ENCODE results near the gene F2. TPM values are rescaled to one million over a fixed set of nuclear protein-coding genes. Genes with fewer than 3 reads are reported as not detected.
"Not testable (repeated sequence)": the region's sequence is repeated elsewhere in the genome, so short reads cannot be mapped to it uniquely, and the experiment has no call there.

The F2 gene
- polyA plus RNA-seq, 1 donor: not detected

- no peak for DNase-seq
Measured at GRCh38 chr11:46686886-46687795, 31.9 kb upstream of the F2 start.

DNA sequence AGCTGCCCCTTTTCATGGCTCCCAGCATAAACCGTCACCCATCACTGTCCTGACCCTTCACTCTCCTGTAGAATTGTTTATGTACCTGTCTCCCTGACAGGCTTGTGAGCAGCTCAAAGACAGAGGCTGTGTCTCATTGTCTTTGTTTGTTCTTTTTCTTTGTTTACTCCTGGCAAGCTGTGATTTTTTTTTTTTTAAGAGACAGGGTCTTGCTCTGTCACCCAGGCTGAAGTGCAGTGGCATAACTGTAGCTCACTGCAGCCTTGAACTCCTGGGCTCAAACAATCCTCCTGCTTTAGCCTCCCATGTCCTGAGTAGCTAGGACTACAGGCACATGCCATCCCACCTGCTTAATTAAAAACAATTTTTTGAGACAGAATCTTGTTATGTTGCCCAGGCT lies 28.3 kb upstream of the F2 start:
- no peak for DNase-seq

DNA sequence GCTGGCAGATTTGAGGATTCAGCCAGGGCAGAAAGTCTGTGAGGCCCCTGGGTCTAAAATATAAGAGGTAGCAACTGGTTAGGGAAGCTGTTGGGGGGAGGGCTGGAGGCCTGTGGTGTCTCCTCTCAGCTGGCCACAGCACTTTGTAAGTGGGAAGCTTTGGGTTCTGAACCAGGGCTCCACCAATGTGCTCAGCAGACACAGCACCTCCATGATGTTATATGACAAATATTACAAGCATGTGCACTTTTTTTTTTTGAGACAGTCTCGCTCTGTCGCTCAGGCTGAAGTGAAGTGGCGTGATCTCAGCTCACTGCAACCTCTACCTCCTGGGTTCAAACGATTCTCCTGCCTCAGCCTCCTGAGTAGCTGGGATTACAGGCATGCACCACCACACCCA lies 26.6 kb upstream of the F2 start:
- DNase-seq: no peak

GRCh38 chr11:46693597-46694012 lies 25.4 kb upstream of the F2 start:
- no peak for DNase-seq

DNA sequence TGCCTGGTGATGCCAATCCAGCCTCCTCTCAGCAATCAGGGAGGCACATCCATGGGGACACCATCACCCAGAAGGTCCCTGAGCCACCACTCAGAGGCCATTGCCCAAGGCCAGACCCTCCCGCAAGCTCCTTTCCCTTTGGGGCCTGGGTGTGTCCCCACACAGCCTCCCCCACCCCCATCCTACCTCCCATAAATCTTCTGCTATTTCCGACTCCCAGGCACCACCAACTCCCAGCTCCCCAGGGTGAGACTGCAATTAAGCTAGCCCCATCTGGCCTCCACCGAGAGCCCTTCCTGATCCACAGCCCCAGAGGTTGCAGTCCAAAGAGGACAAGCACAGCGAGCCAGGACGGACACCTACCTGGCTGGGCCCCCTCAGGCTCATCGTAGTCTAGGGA lies 24.9 kb upstream of the F2 start:
- no peak for DNase-seq

DNA sequence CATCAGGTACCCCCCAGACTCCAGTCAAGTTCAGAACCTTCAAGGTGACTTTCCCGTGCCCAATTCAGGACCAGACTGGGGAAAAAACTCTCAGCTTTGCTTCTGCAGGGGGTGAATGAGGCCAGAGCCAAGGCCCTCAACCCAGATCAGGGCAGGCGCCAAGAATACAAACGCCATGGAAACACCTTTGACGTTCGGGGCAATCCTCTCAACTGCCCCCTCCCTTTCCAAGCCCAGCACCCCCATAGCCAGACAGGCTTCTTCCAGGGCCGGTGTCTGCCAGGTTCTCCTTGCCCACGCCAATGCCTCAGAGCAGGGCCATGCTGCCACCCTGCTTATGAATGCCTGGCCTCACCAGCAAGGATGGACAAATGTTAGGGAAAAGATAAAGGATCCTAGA lies 24.4 kb upstream of the F2 start:
- no peak for DNase-seq

GRCh38 chr11:46695345-46696211 lies 23.4 kb upstream of the F2 start:
- no peak for DNase-seq

DNA sequence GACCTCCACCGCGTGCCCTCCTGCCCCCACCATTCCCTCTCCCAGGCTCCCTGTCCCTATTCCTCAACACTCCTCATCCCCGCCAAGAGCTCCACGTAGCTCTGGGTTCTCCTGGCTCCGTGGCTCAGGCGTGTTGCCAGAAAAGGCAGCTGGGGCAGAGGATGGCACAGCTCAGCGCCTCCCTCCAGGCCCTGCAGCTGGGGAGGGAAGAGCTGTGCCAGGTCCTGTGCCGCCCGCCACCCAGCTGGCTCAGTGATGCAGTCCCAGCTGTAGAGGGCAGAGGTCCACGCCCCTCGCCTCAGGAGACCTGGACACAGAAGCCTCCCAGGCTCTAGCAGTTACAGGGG lies 22.8 kb upstream of the F2 start:
- DNase-seq: peak; percentile 46

DNA sequence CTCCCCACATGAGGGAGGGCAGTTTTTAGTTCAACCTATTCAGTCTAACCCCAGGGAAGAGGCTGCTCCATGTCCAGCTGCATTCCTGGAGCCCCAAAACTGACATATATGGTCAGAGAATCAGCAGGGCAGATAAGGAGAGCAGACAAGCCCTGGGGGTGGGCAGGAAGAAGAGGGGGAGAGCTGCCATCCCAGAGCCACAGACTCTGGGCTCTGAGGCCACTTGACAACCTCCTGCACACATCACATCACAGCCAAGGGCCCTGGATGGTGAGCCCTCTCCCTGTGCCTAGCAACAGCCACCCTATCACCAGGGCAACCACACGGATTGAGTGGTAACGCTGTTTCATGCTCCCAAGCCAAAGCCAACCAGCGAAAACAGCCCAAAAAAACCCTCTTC lies 21.7 kb upstream of the F2 start:
- DNase-seq: no peak

GRCh38 chr11:46697723-46698122 lies 21.3 kb upstream of the F2 start:
- DNase-seq: no peak

GRCh38 chr11:46698597-46698996 lies 20.4 kb upstream of the F2 start:
- no peak for DNase-seq

DNA sequence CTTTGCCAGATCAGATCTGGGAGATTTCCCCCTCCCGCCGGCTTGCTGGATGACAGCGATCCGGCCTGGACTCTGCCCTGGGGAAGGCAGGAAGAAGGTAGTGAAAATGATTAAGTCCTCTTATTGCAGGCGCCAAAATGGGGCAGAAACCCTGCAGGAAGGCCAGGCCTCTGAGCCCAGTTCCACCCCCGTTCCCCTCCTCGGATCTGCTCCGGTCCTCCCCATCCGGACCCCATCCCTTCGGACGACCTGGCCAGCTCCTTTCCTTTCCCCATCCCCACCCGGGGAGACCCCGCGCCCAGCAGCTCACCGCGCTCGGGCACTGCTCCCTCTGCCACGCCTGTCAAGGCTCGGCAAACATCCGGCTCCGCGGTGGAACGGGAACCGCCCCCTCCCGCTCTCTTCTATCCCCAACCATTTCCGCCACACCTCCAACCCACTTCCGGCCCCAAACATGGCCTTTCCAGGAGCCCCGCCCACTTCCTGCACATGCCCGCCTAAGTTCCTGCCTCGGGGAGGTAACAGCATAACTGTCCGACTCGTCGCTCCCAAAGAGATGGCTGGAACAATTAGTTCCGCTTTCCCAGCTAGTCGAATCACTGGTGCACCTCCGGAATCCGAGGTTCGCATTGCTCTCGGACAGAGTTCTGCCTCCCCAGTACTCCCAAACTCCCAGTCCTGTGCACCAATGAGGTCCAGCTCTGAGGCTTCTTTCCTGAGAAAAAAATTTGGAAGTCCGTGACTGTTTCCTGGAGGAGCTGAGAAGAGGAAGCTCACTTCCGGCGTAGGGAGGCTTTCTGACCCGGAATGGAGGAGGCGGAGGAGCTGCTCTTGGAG lies 18.6 kb upstream of the F2 start, which contains the start of the genes ARHGAP1 and ZNF408:
TSS of gene ARHGAP1 (minus strand) at position 379 of the 837 bp plus-strand sequence. CDS start 4,512 bp downstream, outside the sequence.
TSS of gene ZNF408 (plus strand) at position 791 of the 837 bp plus-strand sequence. CDS start at position 808, 17 bp downstream.
- peak; percentile 98 for DNase-seq

GRCh38 chr11:46701078-46701654 lies 17.8 kb upstream of the F2 start:
- no peak for DNase-seq

GRCh38 chr11:46705070-46705688 lies 13.8 kb upstream of the F2 start:
- DNase-seq: no peak

- DNase-seq: no peak
Measured at GRCh38 chr11:46706886-46707285, 12.1 kb upstream of the F2 start.

GRCh38 chr11:46709351-46709750 lies 9.7 kb upstream of the F2 start:
- not testable (repeated sequence) for DNase-seq

- DNase-seq: peak; percentile 75
Measured at GRCh38 chr11:46710821-46711269, 8.2 kb upstream of the F2 start.

DNA sequence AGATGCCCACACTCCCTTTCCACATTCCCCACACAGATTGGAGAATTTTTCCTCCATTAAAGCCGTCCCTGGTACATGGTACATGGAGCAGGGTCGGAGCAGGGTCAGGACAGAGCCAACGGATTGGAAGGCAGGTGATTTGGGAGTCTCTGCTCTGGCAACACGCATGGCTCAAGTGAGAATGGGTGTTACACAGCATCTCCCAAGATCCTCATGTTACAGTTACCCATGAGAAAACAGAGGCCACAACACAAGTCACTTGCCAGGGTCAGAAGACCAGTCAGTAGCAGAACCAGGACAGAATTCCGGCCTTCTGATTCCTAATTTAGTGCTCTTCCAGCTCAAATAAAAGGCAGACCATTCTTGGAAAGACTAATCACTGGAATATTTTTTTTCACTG lies 7.7 kb upstream of the F2 start:
- DNase-seq: no peak

DNA sequence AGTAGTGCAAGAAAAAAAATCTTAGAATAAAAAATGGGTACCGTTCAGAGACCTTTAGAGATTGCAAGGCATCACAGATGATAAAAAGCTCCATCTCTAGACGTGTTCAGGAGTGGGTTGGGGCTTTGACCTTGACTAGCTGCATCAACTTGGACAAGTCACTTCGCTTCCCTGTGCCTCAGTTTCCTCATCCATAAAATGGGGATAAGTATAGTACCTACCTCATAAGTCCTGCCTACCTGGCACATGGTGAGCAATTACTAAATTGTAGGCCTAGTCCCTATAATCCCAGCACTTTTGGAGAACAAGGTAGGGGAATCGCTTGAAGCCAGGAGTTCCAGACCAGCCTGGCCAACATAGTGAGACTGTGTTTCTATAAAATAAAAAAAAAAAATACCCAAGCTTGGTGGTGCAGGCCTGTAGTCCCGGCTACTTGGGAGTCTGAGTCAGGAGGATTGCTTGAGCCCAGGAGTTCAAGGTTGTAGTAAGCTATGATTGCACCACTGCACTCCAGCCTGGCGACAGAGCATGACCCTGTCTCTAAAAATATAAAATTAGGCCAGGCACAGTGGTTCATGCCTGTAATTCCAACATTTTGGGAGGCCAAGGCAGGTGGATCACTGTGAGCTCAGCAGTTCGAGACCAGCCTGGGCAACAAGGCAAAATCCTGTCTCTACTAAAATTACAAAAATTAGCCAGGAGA lies 6.0 kb upstream of the F2 start:
- no peak for DNase-seq

DNA sequence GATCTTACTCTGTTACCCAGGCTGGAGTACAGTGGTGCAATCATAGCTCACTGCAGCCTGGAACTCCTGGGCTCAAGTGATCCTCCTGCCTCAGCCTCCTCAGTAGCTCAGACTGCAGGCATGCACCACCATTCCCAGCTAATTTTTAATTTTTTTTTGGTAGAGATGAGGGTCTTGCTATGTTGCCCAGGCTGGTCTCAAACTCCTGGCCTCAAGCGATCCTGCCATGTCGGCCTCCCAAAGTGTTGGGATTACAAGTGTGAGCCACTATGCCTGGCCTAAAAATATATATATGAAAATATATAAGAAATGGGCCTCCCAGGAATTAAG lies 1.2 kb upstream of the F2 start:
- not testable (repeated sequence) for DNase-seq

All from hindlimb muscle (tissue), 1 donor.